CD14-positive monocyte (primary cell): ENCODE data around the gene ATG9B. TPM values are rescaled to one million over a fixed set of nuclear protein-coding genes. Genes with fewer than 3 reads are reported as not detected.

Experiments
- DNase-seq, 3 donors: peaks; one replicate each; pipeline ENCODE4 v3.0.0-alpha.2; 2011 to 2022
- H2AFZ ChIP-seq: 2 replicates; pipeline ENCODE4 v1.6.0; 2012; ENCODE audit warnings: mild to moderate bottlenecking, low read depth, low read length, inconsistent platforms; ENCODE audit not compliant: insufficient read depth, poor library complexity, severe bottlenecking
- H3K27ac ChIP-seq, 2 donors: 1 replicate in 1 of 2; 2 replicates in 1 of 2; pipeline ENCODE4 v1.5.1; 2012 to 2013; ENCODE audit warnings: low read length in 2 of 2, control low read depth in 1 of 2, inconsistent platforms in 1 of 2, low read depth in 1 of 2, mild to moderate bottlenecking in 1 of 2
- H3K27me3 ChIP-seq, 2 donors: one replicate each; pipeline versions ENCODE4 v1.6.0 to v1.6.1; 2011 to 2013; ENCODE audit warnings: low read length in 2 of 2; ENCODE audit not compliant: control insufficient read depth in 2 of 2, insufficient read depth in 2 of 2
- H3K36me3 ChIP-seq, 2 donors: replicated peaks in 1 of 2; 1 replicate in 1 of 2; 2 replicates in 1 of 2; pipeline versions ENCODE4 v1.5.1 to v1.6.1; 2012 to 2013; ENCODE audit warnings: low read length in 2 of 2, control low read depth in 1 of 2, inconsistent platforms in 1 of 2, mild to moderate bottlenecking in 1 of 2; ENCODE audit not compliant: insufficient read depth in 2 of 2, control insufficient read depth in 1 of 2
- H3K4me1 ChIP-seq, 2 donors: 1 replicate in 1 of 2; 2 replicates in 1 of 2; pipeline versions ENCODE4 v1.5.1 to v1.6.1; 2012 to 2013; ENCODE audit warnings: low read length in 2 of 2, control low read depth in 1 of 2, inconsistent platforms in 1 of 2, mild to moderate bottlenecking in 1 of 2, moderate library complexity in 1 of 2; ENCODE audit not compliant: insufficient read depth in 2 of 2, control insufficient read depth in 1 of 2
- H3K4me2 ChIP-seq: replicated peaks from 2 replicates; pipeline ENCODE3; 2012; ENCODE audit warnings: low read length, moderate library complexity, mild to moderate bottlenecking; ENCODE audit not compliant: poor library complexity, severe bottlenecking; ENCODE audit errors: extremely low read depth
- H3K4me3 ChIP-seq, 3 experiments: fragments of 200-600 bp in 1 of 3; sonication (generic) in 1 of 3; replicated peaks in 1 of 3; 1 replicate in 2 of 3; 2 replicates in 1 of 3; pipeline ENCODE4 v1.5.1; 2011 to 2013; ENCODE audit warnings: low read length in 3 of 3, mild to moderate bottlenecking in 3 of 3, control low read depth in 2 of 3, low read depth in 2 of 3, inconsistent platforms in 1 of 3, moderate library complexity in 1 of 3
- H3K79me2 ChIP-seq: 2 replicates; pipeline ENCODE4 v1.6.0; 2012; ENCODE audit warnings: mild to moderate bottlenecking, control low read depth, inconsistent platforms, low read length, moderate library complexity; ENCODE audit not compliant: insufficient read depth
- H3K9ac ChIP-seq: 2 replicates; pipeline ENCODE4 v1.6.0; 2017; ENCODE audit warnings: low read length, mild to moderate bottlenecking; ENCODE audit not compliant: insufficient read depth, poor library complexity, severe bottlenecking
- H3K9me3 ChIP-seq, 2 donors: replicated peaks in 1 of 2; 1 replicate in 1 of 2; 2 replicates in 1 of 2; pipeline versions ENCODE4 v1.5.1 to v1.6.1; 2012 to 2013; ENCODE audit warnings: low read length in 2 of 2, control low read depth in 1 of 2; ENCODE audit not compliant: control insufficient read depth in 1 of 2, insufficient read depth in 1 of 2
- H4K20me1 ChIP-seq: 2 replicates; pipeline ENCODE4 v1.6.0; 2012; ENCODE audit warnings: mild to moderate bottlenecking, low read length, control low read depth, moderate library complexity; ENCODE audit not compliant: insufficient read depth
- H3K27ac Mint-ChIP-seq, 7 donors: one replicate each; pipeline ENCODE4 v1.8.0; 2020; ENCODE audit warnings: mild to moderate bottlenecking in 7 of 7, mixed read lengths in 7 of 7, moderate library complexity in 6 of 7, inconsistent platforms in 2 of 7
- H3K27me3 Mint-ChIP-seq, 3 donors: one replicate each; pipeline ENCODE4 v1.8.0; 2021 to 2022; ENCODE audit warnings: low read depth in 3 of 3, mild to moderate bottlenecking in 3 of 3, mixed read lengths in 3 of 3, moderate library complexity in 3 of 3, inconsistent platforms in 1 of 3
- H3K36me3 Mint-ChIP-seq, 2 donors: one replicate each; pipeline ENCODE4 v1.8.0; 2020; ENCODE audit warnings: mixed read lengths in 2 of 2, inconsistent platforms in 1 of 2, mild to moderate bottlenecking in 1 of 2
- H3K4me1 Mint-ChIP-seq: one replicate; pipeline ENCODE4 v1.8.0; 2020; ENCODE audit warnings: mild to moderate bottlenecking, mixed read lengths
- H3K4me3 Mint-ChIP-seq, 2 donors: one replicate each; pipeline ENCODE4 v1.8.0; 2020; ENCODE audit warnings: mild to moderate bottlenecking in 2 of 2, mixed read lengths in 2 of 2, moderate library complexity in 1 of 2
- H3K9me3 Mint-ChIP-seq, 7 donors: one replicate each; pipeline ENCODE4 v1.8.0; 2020 to 2022; ENCODE audit warnings: mixed read lengths in 7 of 7, mild to moderate bottlenecking in 6 of 7, moderate library complexity in 6 of 7, inconsistent platforms in 2 of 7
- WGBS: methylation state at CpG from one replicate; pipeline ENCODE4 v1.1.5; 2013; ENCODE audit warnings: missing lambda C conversion rate; ENCODE audit not compliant: insufficient coverage; 5-methylcytosine and 5-hydroxymethylcytosine counted together
- intact Hi-C, 2 donors: fragments of 100-400 bp; cut with micrococcal nuclease; formaldehyde crosslinking; loops; one replicate each; pipeline versions ENCODE4 v1.15.0 to v1.15.1; 2023
- polyA plus RNA-seq, 3 donors: library from polyadenylated mRNA; depleted of rRNA in 1 of 3; unstranded in 2 of 3; stranded (reverse) in 1 of 3; fragments of 300-500 nt in 2 of 3; fragments of >200 nt in 1 of 3; fragmentation: Illumina TruSeq in 2 of 3; gene quantifications; 1 replicate in 2 of 3; 2 replicates in 1 of 3; pipeline ENCODE4 v1.2.3, GENCODE V29; 2012 to 2021
- TF ChIP-seq, protein P1 (sequence below): fragments of 200-600 bp; IDR thresholded peaks from one replicate; pipeline ENCODE4 v1.8.0; 2022; ENCODE audit warnings: antibody characterized with exemption, mild to moderate bottlenecking

The ATG9B gene
- polyA plus RNA-seq, 3 donors: 0.21 to 0.30 TPM; not detected in 1

DNA sequence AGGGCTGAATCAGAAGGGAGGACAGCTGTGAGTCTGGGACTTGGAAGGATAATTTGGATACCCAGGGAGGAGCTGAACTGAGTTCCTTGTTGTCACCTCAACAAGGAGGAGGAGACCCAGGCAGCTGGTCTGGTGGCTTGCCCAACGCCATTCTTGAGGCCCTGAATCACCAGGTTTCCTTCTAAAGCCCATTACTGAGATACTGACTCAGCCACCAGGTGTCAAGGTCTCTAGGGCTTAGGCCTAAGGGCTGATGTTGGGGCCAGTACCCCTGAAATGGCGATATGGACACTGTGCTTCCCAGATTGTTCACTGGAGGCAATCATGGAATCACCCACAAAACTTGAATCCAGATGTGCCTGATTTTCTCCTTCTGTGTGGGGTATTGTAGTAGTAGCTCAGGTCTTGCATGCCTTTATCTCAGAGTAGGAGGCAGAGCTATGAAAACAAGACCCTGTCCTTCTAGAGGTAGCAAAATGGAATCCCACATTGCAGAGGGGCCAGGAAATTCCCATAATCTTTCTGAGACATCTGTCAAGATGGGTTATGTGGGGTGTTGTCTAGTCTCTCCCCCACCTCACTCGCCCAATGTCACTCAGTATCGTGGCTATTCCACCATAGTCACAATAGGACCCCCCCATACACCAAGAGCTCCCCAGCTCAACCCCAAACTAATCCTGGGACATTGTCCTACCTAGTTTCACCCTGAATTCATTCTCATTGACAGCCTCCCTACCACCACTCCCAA is 1.8 kb upstream of the ATG9B start:
- Mint-ChIP-seq H3K4me3 (peak overlapping the region in 1 of 2 donors; percentile 15), H3K9me3 (peaks cover 0 to 2% (median 0%) of the 10 kb centered on the region in 7 donors), H3K4me1 (peaks cover 22% of the 10 kb centered on the region), H3K27me3 (peaks cover 14 to 35% (median 16%) of the 10 kb centered on the region in 3 donors), H3K36me3 (no peaks in the 10 kb centered on the region), H3K27ac (peak overlapping the region in 1 of 7 donors; percentile 91)
- Histone ChIP-seq H3K36me3 (no peaks in the 10 kb centered on the region), H3K4me3 (no peak overlapping the region), H2AFZ (peak overlapping the region; percentile 33), H3K27ac (no peak overlapping the region), H3K4me2 (no peak overlapping the region), H3K9me3 (no peaks in the 10 kb centered on the region), H3K27me3 (peaks cover 0 to 9% of the 10 kb centered on the region in 2 donors), H3K4me1 (peaks cover 14 to 18% of the 10 kb centered on the region in 2 donors), H3K9ac (no peak overlapping the region), H3K79me2 (peaks cover 4% of the 10 kb centered on the region), H4K20me1 (no peaks in the 10 kb centered on the region)
- TF ChIP-seq, protein P1, sequence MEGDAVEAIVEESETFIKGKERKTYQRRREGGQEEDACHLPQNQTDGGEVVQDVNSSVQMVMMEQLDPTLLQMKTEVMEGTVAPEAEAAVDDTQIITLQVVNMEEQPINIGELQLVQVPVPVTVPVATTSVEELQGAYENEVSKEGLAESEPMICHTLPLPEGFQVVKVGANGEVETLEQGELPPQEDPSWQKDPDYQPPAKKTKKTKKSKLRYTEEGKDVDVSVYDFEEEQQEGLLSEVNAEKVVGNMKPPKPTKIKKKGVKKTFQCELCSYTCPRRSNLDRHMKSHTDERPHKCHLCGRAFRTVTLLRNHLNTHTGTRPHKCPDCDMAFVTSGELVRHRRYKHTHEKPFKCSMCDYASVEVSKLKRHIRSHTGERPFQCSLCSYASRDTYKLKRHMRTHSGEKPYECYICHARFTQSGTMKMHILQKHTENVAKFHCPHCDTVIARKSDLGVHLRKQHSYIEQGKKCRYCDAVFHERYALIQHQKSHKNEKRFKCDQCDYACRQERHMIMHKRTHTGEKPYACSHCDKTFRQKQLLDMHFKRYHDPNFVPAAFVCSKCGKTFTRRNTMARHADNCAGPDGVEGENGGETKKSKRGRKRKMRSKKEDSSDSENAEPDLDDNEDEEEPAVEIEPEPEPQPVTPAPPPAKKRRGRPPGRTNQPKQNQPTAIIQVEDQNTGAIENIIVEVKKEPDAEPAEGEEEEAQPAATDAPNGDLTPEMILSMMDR: no peak
- WGBS: 83% methylated on average over 4 of the region's 4 CpGs
- intact Hi-C loops: loop anchor here in 1 of 2 donors (5.0 kb wide), 1 partner anchor 86 kb away; no protein-coding TSS in a partner anchor
- DNase-seq: no peak

DNA sequence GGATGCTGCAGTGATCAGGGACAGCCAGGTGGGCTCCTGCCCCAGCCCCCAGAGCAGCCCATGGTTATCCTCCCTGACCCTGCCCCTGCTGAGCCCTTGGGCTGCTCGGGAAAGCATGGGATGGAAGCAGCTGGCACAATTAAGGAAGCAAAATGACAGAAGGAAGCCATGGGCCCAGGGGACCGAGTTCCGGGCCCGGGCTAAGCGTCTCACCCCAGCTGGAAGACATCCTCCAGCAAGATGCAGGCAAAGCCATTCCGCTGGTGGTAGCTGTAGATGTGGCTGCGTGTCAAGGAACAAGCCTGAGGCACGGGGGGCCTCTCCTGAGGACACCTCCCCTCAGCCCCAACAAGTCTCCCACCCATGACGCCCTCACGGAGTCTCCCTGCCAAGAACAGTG is 1.1 kb downstream of the ATG9B start:
- Histone ChIP-seq H3K36me3 (no peaks in the 10 kb centered on the region), H3K9me3 (peaks cover 0 to 6% of the 10 kb centered on the region in 2 donors), H3K4me2 (no peak overlapping the region), H3K4me3 (no peak overlapping the region), H3K79me2 (no peaks in the 10 kb centered on the region), H3K27me3 (peaks cover 22 to 36% of the 10 kb centered on the region in 2 donors), H3K27ac (no peak overlapping the region), H4K20me1 (no peaks in the 10 kb centered on the region), H3K4me1 (peaks cover 14 to 19% of the 10 kb centered on the region in 2 donors), H2AFZ (no peak overlapping the region), H3K9ac (no peak overlapping the region)
- intact Hi-C loops: no loop called here
- Mint-ChIP-seq H3K27me3 (peaks cover 41 to 64% (median 43%) of the 10 kb centered on the region in 3 donors), H3K4me1 (peaks cover 17% of the 10 kb centered on the region), H3K9me3 (peaks cover 0 to 10% (median 5%) of the 10 kb centered on the region in 7 donors), H3K4me3 (no peak overlapping the region), H3K36me3 (peaks cover under 1 to 3% of the 10 kb centered on the region in 2 donors), H3K27ac (no peak overlapping the region)
- TF ChIP-seq, protein P1: no peak
- 80% methylated on average over 7 of the region's 10 CpGs for WGBS
- DNase-seq: no peak
